ENCODE data around the gene S1PR1. TPM values are rescaled to one million over a fixed set of nuclear protein-coding genes. Genes with fewer than 3 reads are reported as not detected.

The S1PR1 gene
- total and polyA plus RNA-seq, 2 of the 13 experiments (the other 11 are each of a cell fraction or from before 2014, with no cell fraction given) = not detected

DNA sequence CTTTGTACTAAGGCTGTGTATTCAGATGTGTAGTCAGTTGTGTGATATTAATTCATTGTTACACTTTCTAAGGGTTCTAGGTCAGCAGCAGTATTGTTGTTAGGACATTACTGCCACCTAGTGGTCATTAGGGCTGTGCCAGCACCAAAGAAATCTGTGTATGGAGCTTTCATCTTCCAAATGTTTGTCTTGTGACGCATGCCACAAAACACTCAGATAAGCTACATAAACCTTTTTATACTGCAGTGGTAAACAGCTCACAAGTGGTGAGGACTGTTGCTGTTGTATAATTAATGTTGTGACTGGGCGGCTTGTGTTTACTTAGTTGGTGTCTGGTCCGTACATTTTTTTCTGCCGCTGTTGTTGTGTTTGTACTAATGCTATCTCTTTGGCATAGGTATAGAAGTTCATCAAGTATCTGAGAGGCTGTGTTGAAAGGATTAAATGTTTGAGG, 51.7 kb downstream of the S1PR1 start (continued):
- TF ChIP-seq ZNF142 (CRISPR knock-in tag; IDR thresholded peaks at IDR 0.05) = no peak
- no peak for TF ChIP-seq JUND (CRISPR knock-in tag; IDR thresholded peaks at IDR 0.05)
- TF ChIP-seq SOX6 (IDR thresholded peaks at IDR 0.05) = no peak
- peak; percentile 78 for TF ChIP-seq SOX6 (CRISPR knock-in tag; IDR thresholded peaks at IDR 0.05)
- no peak for TF ChIP-seq NR1H2 (CRISPR knock-in tag; IDR thresholded peaks at IDR 0.05; ENCODE audit: borderline replicate concordance, low read depth)
- TF ChIP-seq, protein P1, sequence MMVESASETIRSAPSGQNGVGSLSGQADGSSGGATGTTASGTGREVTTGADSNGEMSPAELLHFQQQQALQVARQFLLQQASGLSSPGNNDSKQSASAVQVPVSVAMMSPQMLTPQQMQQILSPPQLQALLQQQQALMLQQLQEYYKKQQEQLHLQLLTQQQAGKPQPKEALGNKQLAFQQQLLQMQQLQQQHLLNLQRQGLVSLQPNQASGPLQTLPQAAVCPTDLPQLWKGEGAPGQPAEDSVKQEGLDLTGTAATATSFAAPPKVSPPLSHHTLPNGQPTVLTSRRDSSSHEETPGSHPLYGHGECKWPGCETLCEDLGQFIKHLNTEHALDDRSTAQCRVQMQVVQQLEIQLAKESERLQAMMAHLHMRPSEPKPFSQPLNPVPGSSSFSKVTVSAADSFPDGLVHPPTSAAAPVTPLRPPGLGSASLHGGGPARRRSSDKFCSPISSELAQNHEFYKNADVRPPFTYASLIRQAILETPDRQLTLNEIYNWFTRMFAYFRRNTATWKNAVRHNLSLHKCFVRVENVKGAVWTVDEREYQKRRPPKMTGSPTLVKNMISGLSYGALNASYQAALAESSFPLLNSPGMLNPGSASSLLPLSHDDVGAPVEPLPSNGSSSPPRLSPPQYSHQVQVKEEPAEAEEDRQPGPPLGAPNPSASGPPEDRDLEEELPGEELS (CRISPR knock-in tag; IDR thresholded peaks at IDR 0.05) = peak; percentile 98
- TF ChIP-seq ARNT (IDR thresholded peaks at IDR 0.05) = no peak
- no peak for TF ChIP-seq ZNF101 (CRISPR knock-in tag; IDR thresholded peaks at IDR 0.05; ENCODE audit: borderline replicate concordance, low read depth)
- no peak for TF ChIP-seq MLX (CRISPR knock-in tag; IDR thresholded peaks at IDR 0.05)
- TF ChIP-seq ZNF12 (CRISPR knock-in tag; IDR thresholded peaks at IDR 0.05) = no peak
- peak; percentile 69; the same call in 1 of the 2 replicates for TF ChIP-seq TBX3 (IDR thresholded peaks at IDR 0.05; ENCODE audit: borderline replicate concordance)
- 0 out of 2 replicates have a peak, but pooled peaks have one; percentile 33 for TF ChIP-seq KAT8 (CRISPR knock-in tag; IDR thresholded peaks at IDR 0.05)
- TF ChIP-seq SALL1 (CRISPR knock-in tag; IDR thresholded peaks at IDR 0.05) = peak; percentile 55; the same call in 1 of the 2 replicates
- peak; percentile 47; the same call in 1 of the 2 replicates for TF ChIP-seq SALL2 (CRISPR knock-in tag; IDR thresholded peaks at IDR 0.05)
- TF ChIP-seq ZNF460 (CRISPR knock-in tag; IDR thresholded peaks at IDR 0.05; ENCODE audit: borderline replicate concordance) = no peak
- TF ChIP-seq, protein P2, sequence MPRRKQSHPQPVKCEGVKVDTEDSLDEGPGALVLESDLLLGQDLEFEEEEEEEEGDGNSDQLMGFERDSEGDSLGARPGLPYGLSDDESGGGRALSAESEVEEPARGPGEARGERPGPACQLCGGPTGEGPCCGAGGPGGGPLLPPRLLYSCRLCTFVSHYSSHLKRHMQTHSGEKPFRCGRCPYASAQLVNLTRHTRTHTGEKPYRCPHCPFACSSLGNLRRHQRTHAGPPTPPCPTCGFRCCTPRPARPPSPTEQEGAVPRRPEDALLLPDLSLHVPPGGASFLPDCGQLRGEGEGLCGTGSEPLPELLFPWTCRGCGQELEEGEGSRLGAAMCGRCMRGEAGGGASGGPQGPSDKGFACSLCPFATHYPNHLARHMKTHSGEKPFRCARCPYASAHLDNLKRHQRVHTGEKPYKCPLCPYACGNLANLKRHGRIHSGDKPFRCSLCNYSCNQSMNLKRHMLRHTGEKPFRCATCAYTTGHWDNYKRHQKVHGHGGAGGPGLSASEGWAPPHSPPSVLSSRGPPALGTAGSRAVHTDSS (CRISPR knock-in tag; conservative IDR thresholded peaks at IDR 0.05) = no peak
- peak; percentile 42; the same call in 1 of the 2 replicates for TF ChIP-seq HMG20A (CRISPR knock-in tag; IDR thresholded peaks at IDR 0.05; ENCODE audit: borderline replicate concordance)
- TF ChIP-seq TEF (CRISPR knock-in tag; IDR thresholded peaks at IDR 0.05) = no peak
- TF ChIP-seq ZNF775 (CRISPR knock-in tag; IDR thresholded peaks at IDR 0.05; ENCODE audit: borderline replicate concordance) = no peak
- no peak for TF ChIP-seq ZNF572 (CRISPR knock-in tag; IDR thresholded peaks at IDR 0.05)
- no peak for TF ChIP-seq SRY (CRISPR knock-in tag; IDR thresholded peaks at IDR 0.05)
